SU-DHL-6 (cell line): ENCODE results near the gene CD109.

Experiments
- CTCF ChIP-seq: fragments of 200-600 bp; sonication (generic); IDR thresholded peaks from one replicate; pipeline ENCODE4 v1.5.1; 2017; ENCODE audit warnings: antibody characterized with exemption, mild to moderate bottlenecking, low read length, moderate library complexity; ENCODE audit not compliant: insufficient read depth, poor library complexity, severe bottlenecking
- EZH2phosphoT487 ChIP-seq: fragments of 200-600 bp; sonication (generic), shearing (Covaris generic); conservative IDR thresholded peaks from 2 replicates; pipeline ENCODE4 v1.6.1; 2018; ENCODE audit warnings: mild to moderate bottlenecking, antibody characterized with exemption, low read length, moderate library complexity, mixed read lengths

GRCh38 chr6:73766040-73766439 is 70.0 kb downstream of the CD109 start:
- TF ChIP-seq CTCF (no peak), EZH2phosphoT487 (no peak)
